ENCODE results near the gene MUC21.

GRCh38 chr6:30988209-30988825, 4.8 kb downstream of the MUC21 start:
- TF ChIP-seq YY1 (IDR thresholded peaks at IDR 0.05; ENCODE audit: insufficient read depth, insufficient read length) (no peak), SUZ12 (IDR thresholded peaks at IDR 0.05; ENCODE audit: extremely low read depth, insufficient read depth, insufficient read length) (no peak), ZNF274 (IDR thresholded peaks at IDR 0.05; ENCODE audit: low read depth, low read length) (no peak)
